H1 (cell line): Measurements from ENCODE around the gene GNAL. TPM values are rescaled to one million over a fixed set of nuclear protein-coding genes. Genes with fewer than 3 reads are reported as not detected.

Source experiments
- CTCF ChIA-PET: fragments of 300-600 bp; sonication (Branson Sonifier 250); formaldehyde crosslinking; loops from one replicate; lab custom pipeline; 2021; ENCODE audit not compliant: partially characterized antibody; lab: Charles Lee
- POLR2A ChIA-PET: fragments of 300-600 bp; sonication (Branson Sonifier 250); formaldehyde crosslinking; loops from one replicate; lab custom pipeline; 2021; ENCODE audit warnings: inconsistent platforms; ENCODE audit not compliant: partially characterized antibody; lab: Charles Lee
- DNase-seq, 2 experiments: peaks; one replicate each; pipeline versions ENCODE4 v3.0.0 to v3.0.0-alpha.2; 2010 to 2022; ENCODE audit warnings: low spot score in 2 of 2, low read depth in 1 of 2, mixed read lengths in 1 of 2
- FAIRE-seq: peaks from 2 replicates; lab custom pipeline; 2011; peaks lifted over from hg19 to GRCh38; lab: Jason Lieb, UNC
- H2AFZ ChIP-seq: 2 replicates; pipeline ENCODE4 v1.8.1; 2012; ENCODE audit warnings: low read length, inconsistent platforms
- H2AK5ac ChIP-seq: 2 replicates; pipeline ENCODE4 v1.6.1; 2013; ENCODE audit warnings: low read depth, low read length
- H2BK120ac ChIP-seq: replicated peaks from 2 replicates; pipeline ENCODE3; 2013; ENCODE audit warnings: low read depth, low read length, inconsistent platforms
- H2BK12ac ChIP-seq: 2 replicates; pipeline ENCODE4 v1.6.1; 2013; ENCODE audit warnings: low read depth, low read length
- H2BK15ac ChIP-seq: 2 replicates; pipeline ENCODE4 v1.6.1; 2013; ENCODE audit warnings: low read length
- H2BK20ac ChIP-seq: 2 replicates; pipeline ENCODE4 v1.6.1; 2013; ENCODE audit warnings: low read length
- H2BK5ac ChIP-seq: 2 replicates; pipeline ENCODE4 v1.6.1; 2013; ENCODE audit warnings: low read depth, low read length
- H3K14ac ChIP-seq: 2 replicates; pipeline ENCODE4 v1.6.1; 2013; ENCODE audit warnings: inconsistent platforms; ENCODE audit not compliant: insufficient read length
- H3K18ac ChIP-seq: 2 replicates; pipeline ENCODE4 v1.6.1; 2013; ENCODE audit warnings: low read length; ENCODE audit errors: extremely low read depth
- H3K23ac ChIP-seq: 2 replicates; pipeline ENCODE4 v1.6.1; 2013; ENCODE audit warnings: inconsistent platforms; ENCODE audit not compliant: insufficient read length
- H3K23me2 ChIP-seq: 2 replicates; pipeline ENCODE4 v1.6.1; 2013; ENCODE audit warnings: low read depth, low read length
- H3K27ac ChIP-seq: 2 replicates; pipeline ENCODE4 v1.6.1; 2011; ENCODE audit warnings: low read depth, low read length, inconsistent platforms
- H3K27me3 ChIP-seq, 4 experiments: replicated peaks in 1 of 4; 1 replicate in 1 of 4; 2 replicates in 3 of 4; pipeline versions ENCODE4 v1.6.1 to v1.8.1; 2011 to 2013; ENCODE audit warnings: low read length in 3 of 4, mild to moderate bottlenecking in 3 of 4, inconsistent platforms in 2 of 4, mixed read lengths in 2 of 4, moderate library complexity in 1 of 4; ENCODE audit not compliant: control insufficient read depth in 3 of 4, insufficient read depth in 3 of 4; ENCODE audit errors: extremely low read depth in 1 of 4
- H3K36me3 ChIP-seq, 4 experiments: 2 replicates each; pipeline versions ENCODE4 v1.6.1 to v1.8.1; 2011 to 2013; ENCODE audit warnings: mild to moderate bottlenecking in 4 of 4, low read length in 3 of 4, moderate library complexity in 2 of 4, control low read depth in 1 of 4, inconsistent platforms in 1 of 4; ENCODE audit not compliant: insufficient read depth in 4 of 4, control insufficient read depth in 2 of 4
- H3K4ac ChIP-seq: replicated peaks from 2 replicates; pipeline ENCODE3; 2013; ENCODE audit warnings: low read length, low read depth, mixed read lengths, inconsistent platforms; ENCODE audit not compliant: insufficient read length
- H3K4me1 ChIP-seq, 4 experiments: replicated peaks in 1 of 4; 1 replicate in 1 of 4; 2 replicates in 3 of 4; pipeline versions ENCODE4 v1.6.1 to v1.8.1; 2011 to 2013; ENCODE audit warnings: low read length in 3 of 4, inconsistent platforms in 2 of 4, mixed read lengths in 1 of 4; ENCODE audit not compliant: insufficient read depth in 4 of 4, control insufficient read depth in 3 of 4
- H3K4me2 ChIP-seq, 2 experiments: 2 replicates each; pipeline versions ENCODE4 v1.6.1 to v1.8.1; 2011 to 2013; ENCODE audit warnings: low read depth in 2 of 2, low read length in 2 of 2, control low read depth in 1 of 2, inconsistent platforms in 1 of 2, mild to moderate bottlenecking in 1 of 2; ENCODE audit not compliant: insufficient read depth in 1 of 2
- H3K4me3 ChIP-seq, 4 experiments: fragments of 200-600, 300-600 bp in 1 of 4; sonication (generic), shearing (Covaris generic), sonication (Bioruptor Twin) in 1 of 4; 2 replicates each; pipeline versions ENCODE4 v1.5.1 to v1.8.1; 2011 to 2016; ENCODE audit warnings: low read length in 4 of 4, low read depth in 3 of 4, control low read depth in 2 of 4, inconsistent platforms in 2 of 4, mild to moderate bottlenecking in 2 of 4, mixed read lengths in 1 of 4, moderate library complexity in 1 of 4; ENCODE audit not compliant: insufficient read depth in 2 of 4; ENCODE audit errors: extremely low read depth in 1 of 4
- H3K56ac ChIP-seq: replicated peaks from 2 replicates; pipeline ENCODE3; 2013; ENCODE audit warnings: low read depth, mild to moderate bottlenecking, mixed read lengths, low read length, inconsistent platforms; ENCODE audit not compliant: insufficient read length
- H3K79me1 ChIP-seq: 2 replicates; pipeline ENCODE4 v1.6.1; 2013; ENCODE audit warnings: low read depth, low read length, control low read depth
- H3K79me2 ChIP-seq, 2 experiments: 2 replicates each; pipeline versions ENCODE4 v1.6.1 to v1.8.1; 2012 to 2013; ENCODE audit warnings: low read length in 2 of 2, mild to moderate bottlenecking in 2 of 2, inconsistent platforms in 1 of 2; ENCODE audit not compliant: insufficient read depth in 2 of 2, control insufficient read depth in 1 of 2
- H3K9ac ChIP-seq, 4 experiments: replicated peaks in 1 of 4; 1 replicate in 1 of 4; 2 replicates in 3 of 4; pipeline versions ENCODE4 v1.6.1 to v1.8.1; 2011 to 2013; ENCODE audit warnings: low read depth in 3 of 4, low read length in 3 of 4, control low read depth in 2 of 4, mild to moderate bottlenecking in 2 of 4, moderate library complexity in 2 of 4, inconsistent platforms in 1 of 4; ENCODE audit errors: extremely low read depth in 1 of 4
- H3K9me3 ChIP-seq, 2 experiments: 2 replicates each; pipeline versions ENCODE4 v1.6.1 to v1.8.1; 2012 to 2013; ENCODE audit warnings: mild to moderate bottlenecking in 2 of 2, moderate library complexity in 2 of 2, control low read depth in 1 of 2, inconsistent platforms in 1 of 2, low read depth in 1 of 2, low read length in 1 of 2, mixed read lengths in 1 of 2; ENCODE audit not compliant: insufficient read depth in 2 of 2
- H4K20me1 ChIP-seq, 2 experiments: replicated peaks in 1 of 2; 2 replicates each; pipeline versions ENCODE3 to v1.8.1; 2011 to 2013; ENCODE audit warnings: inconsistent platforms in 2 of 2, low read length in 2 of 2, mild to moderate bottlenecking in 1 of 2; ENCODE audit not compliant: insufficient read depth in 2 of 2, control insufficient read depth in 1 of 2
- H4K5ac ChIP-seq: 2 replicates; pipeline ENCODE4 v1.6.1; 2013; ENCODE audit warnings: low read length, low read depth, mixed read lengths, inconsistent platforms; ENCODE audit not compliant: insufficient read length
- H4K8ac ChIP-seq: 2 replicates; pipeline ENCODE4 v1.8.0; 2013; ENCODE audit warnings: mild to moderate bottlenecking, moderate library complexity, low read length, inconsistent platforms; ENCODE audit not compliant: insufficient read depth; ENCODE audit errors: extremely low read depth
- H4K91ac ChIP-seq: replicated peaks from 2 replicates; pipeline ENCODE3; 2013; ENCODE audit warnings: low read length, mixed read lengths, inconsistent platforms; ENCODE audit not compliant: insufficient read length
- ATF2 ChIP-seq: IDR thresholded peaks from 2 replicates; pipeline ENCODE4 v1.6.1; 2012; ENCODE audit warnings: low read length, inconsistent platforms
- SAP30 ChIP-seq: fragments of 300-600 bp; sonication (generic); IDR thresholded peaks from 2 replicates; pipeline ENCODE4 v1.7.1; 2012; ENCODE audit warnings: low read length, moderate library complexity, mild to moderate bottlenecking, inconsistent platforms; ENCODE audit not compliant: insufficient read depth, insufficient replicate concordance
- SP1 ChIP-seq: IDR thresholded peaks from 2 replicates; pipeline ENCODE4 v1.6.1; 2011; ENCODE audit warnings: low read depth, low read length
- WGBS, 2 experiments: shearing (Covaris generic) in 1 of 2; methylation state at CpG; one replicate each; pipeline versions ENCODE4 v1.1.6 to v1.1.7; 2013 to 2015; ENCODE audit warnings: low lambda C conversion rate in 2 of 2, mixed read lengths in 2 of 2, inconsistent platforms in 1 of 2, low coverage in 1 of 2, missing lambda C conversion rate in 1 of 2; ENCODE audit not compliant: insufficient replicate concordance in 2 of 2, insufficient coverage in 1 of 2, insufficient read length in 1 of 2; ENCODE audit errors: extremely low coverage in 1 of 2, missing lambda C conversion rate in 1 of 2; 5-methylcytosine and 5-hydroxymethylcytosine counted together
- polyA plus RNA-seq, 7 experiments: library from polyadenylated mRNA; depleted of rRNA in 3 of 7; stranded (reverse) in 5 of 7; unstranded in 2 of 7; fragments of >200 nt in 5 of 7; fragments of 200-250 nt in 2 of 7; gene quantifications; 1 replicate in 5 of 7; 2 replicates in 1 of 7; 4 replicates in 1 of 7; pipeline versions ENCODE4 v1.2.1 to v1.2.3, GENCODE V29; 2011 to 2013; ENCODE audit warnings: missing spikeins in 2 of 7, mixed read lengths in 2 of 7
- total RNA-seq: library from RNA; stranded (reverse); fragmentation: NEBNext Ultra II Directional; extraction: Animal tissue kit (Norgen Biotek cat#: 25700); gene quantifications from 2 replicates; pipeline ENCODE4 v1.2.1, GENCODE V29; 2021

The GNAL gene
- total and polyA plus RNA-seq, 2 of the 8 experiments (the other 6 are each of a cell fraction or from before 2014, with no cell fraction given) = 13.2 to 18.3 TPM

- peaks cover 0 to 9% of the 10 kb centered on the region in 2 experiments for H4K20me1 ChIP-seq
- CTCF ChIA-PET = interaction anchor here (0.6 to 2.6 kb wide), 9 partner anchors 9 to 387 kb away, joined by 3 to 7 read pairs (median 3); no protein-coding TSS in a partner anchor
- no peak overlapping the region for H3K27ac ChIP-seq
- no peak overlapping the region; a peak in 1 of 4 replicates for H3K4me2 ChIP-seq
- H2BK12ac ChIP-seq = no peak overlapping the region
- no peak overlapping the region for H2AFZ ChIP-seq
- no peak overlapping the region for H3K4ac ChIP-seq
- no peak overlapping the region for H4K91ac ChIP-seq
- 74% methylated on average over 4 of the region's 7 CpGs; no CpG with 5 or more reads in 1 of the 2 experiments for WGBS, 2 experiments
- H3K56ac ChIP-seq = no peak overlapping the region
- H3K23me2 ChIP-seq = no peaks in the 10 kb centered on the region; the same call in 1 of the 2 replicates
- no peak overlapping the region for H2BK5ac ChIP-seq
- H4K5ac ChIP-seq = no peak overlapping the region
- no peak overlapping the region for H3K18ac ChIP-seq
- no peak overlapping the region for H2BK20ac ChIP-seq
- H3K79me1 ChIP-seq = 0 out of 2 replicates have a peak, but pooled peaks cover 3% of the 10 kb centered on the region
- no peak overlapping the region for H3K4me3 ChIP-seq
- H3K23ac ChIP-seq = no peak overlapping the region
- POLR2A ChIA-PET = no interaction called here
- no peak overlapping the region for H4K8ac ChIP-seq
- H3K79me2 ChIP-seq = peaks cover 8 to 24% of the 10 kb centered on the region in 2 experiments; a peak in 3 of 4 replicates
- H3K14ac ChIP-seq = no peak overlapping the region
- no peak overlapping the region for H2AK5ac ChIP-seq
- no peak overlapping the region for H3K9ac ChIP-seq
- peaks cover 3 to 5% (median 4%) of the 10 kb centered on the region in 4 experiments; a peak in 5 of 7 replicates for H3K4me1 ChIP-seq
- no peaks in the 10 kb centered on the region for H3K27me3 ChIP-seq
- TF ChIP-seq SP1 (peak; percentile 44; the same call in 1 of the 2 replicates), SAP30 (no peak), ATF2 (no peak)
- no peaks in the 10 kb centered on the region for H3K9me3 ChIP-seq
- no peak overlapping the region for H2BK15ac ChIP-seq
- no peak overlapping the region for H2BK120ac ChIP-seq
- no peaks in the 10 kb centered on the region for H3K36me3 ChIP-seq
- FAIRE-seq (no peak), DNase-seq (peak in 1 of 2 experiments; percentile 17)
These were observed 160.2 kb downstream of the GNAL start for GRCh38 chr18:11849279-11849678.
